Measurements from ENCODE around the gene RBCK1. TPM values are rescaled to one million over a fixed set of nuclear protein-coding genes. Genes with fewer than 3 reads are reported as not detected.
"Not testable (repeated sequence)": the region's sequence is repeated elsewhere in the genome, so short reads cannot be mapped to it uniquely, and the experiment has no call there.

The RBCK1 gene
- total RNA-seq, 1 donor from 2014 or later = 97.6 TPM

DNA sequence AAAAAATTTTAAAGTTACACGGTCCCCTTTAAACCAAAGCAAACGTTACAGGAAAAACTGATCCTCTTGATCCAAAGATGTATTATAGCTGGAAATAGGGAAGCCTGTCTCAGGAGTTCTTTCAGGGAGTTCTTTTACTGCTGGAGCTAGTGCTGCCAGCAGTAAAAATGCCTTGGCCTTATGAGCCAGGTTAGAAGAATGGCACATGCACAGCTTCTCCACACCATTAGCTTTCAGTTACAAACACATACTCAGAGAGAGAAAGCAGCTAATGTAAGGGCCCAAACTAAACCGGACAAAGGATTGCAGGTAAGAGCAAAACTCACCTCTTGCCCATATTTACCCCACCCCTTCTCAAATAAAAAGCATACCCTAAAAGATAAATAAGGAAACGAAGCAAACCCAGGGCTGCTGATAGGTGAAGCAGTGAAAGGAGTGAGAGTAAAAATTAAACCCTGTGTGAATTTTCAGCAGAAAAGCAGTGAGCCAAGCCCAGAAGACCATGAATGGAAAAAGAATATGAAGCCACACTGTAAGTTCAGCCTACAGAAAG lies 35.2 kb downstream of the RBCK1 start:
- no peaks in the 10 kb centered on the region for H3K27me3 Mint-ChIP-seq (ENCODE audit: unreplicated experiment)
- no peaks in the 10 kb centered on the region for H3K9me3 Mint-ChIP-seq (ENCODE audit: unreplicated experiment)
- DNase-seq = no peak
- no peak overlapping the region for H3K4me3 Mint-ChIP-seq (ENCODE audit: unreplicated experiment)
- peaks cover 4% of the 10 kb centered on the region for H3K36me3 Mint-ChIP-seq (ENCODE audit: unreplicated experiment)
- TF ChIP-seq, protein P1, sequence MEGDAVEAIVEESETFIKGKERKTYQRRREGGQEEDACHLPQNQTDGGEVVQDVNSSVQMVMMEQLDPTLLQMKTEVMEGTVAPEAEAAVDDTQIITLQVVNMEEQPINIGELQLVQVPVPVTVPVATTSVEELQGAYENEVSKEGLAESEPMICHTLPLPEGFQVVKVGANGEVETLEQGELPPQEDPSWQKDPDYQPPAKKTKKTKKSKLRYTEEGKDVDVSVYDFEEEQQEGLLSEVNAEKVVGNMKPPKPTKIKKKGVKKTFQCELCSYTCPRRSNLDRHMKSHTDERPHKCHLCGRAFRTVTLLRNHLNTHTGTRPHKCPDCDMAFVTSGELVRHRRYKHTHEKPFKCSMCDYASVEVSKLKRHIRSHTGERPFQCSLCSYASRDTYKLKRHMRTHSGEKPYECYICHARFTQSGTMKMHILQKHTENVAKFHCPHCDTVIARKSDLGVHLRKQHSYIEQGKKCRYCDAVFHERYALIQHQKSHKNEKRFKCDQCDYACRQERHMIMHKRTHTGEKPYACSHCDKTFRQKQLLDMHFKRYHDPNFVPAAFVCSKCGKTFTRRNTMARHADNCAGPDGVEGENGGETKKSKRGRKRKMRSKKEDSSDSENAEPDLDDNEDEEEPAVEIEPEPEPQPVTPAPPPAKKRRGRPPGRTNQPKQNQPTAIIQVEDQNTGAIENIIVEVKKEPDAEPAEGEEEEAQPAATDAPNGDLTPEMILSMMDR (IDR thresholded peaks at IDR 0.05; ENCODE audit: partially characterized antibody, unreplicated experiment) = no peak
- H3K27ac Mint-ChIP-seq (ENCODE audit: unreplicated experiment) = no peak overlapping the region
- H3K4me1 Mint-ChIP-seq (ENCODE audit: low read depth, unreplicated experiment) = peaks cover 6% of the 10 kb centered on the region

DNA sequence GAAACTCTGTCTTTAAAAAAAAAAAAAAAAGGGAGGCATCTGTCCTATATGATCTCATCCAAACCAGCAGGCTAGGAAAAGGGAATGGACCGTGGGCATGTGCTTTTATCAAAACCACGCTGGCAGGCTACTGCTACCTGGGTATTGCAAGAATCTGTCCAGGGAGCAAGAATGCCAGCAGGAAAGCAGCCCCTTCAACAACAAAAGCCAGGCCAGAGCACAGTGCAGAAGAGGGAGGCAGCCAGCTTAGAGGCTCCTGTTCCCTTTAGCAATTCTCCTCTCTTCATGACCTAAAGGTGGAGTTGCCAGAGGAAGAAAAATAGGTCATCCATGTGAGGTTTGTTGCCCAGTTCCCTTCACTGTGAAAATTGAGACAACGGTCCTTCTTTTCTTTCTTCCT lies 36.0 kb downstream of the RBCK1 start:
- Mint-ChIP-seq H3K4me1 (ENCODE audit: low read depth, unreplicated experiment) (peaks cover 6% of the 10 kb centered on the region), H3K27me3 (ENCODE audit: unreplicated experiment) (no peaks in the 10 kb centered on the region), H3K4me3 (ENCODE audit: unreplicated experiment) (no peak overlapping the region), H3K36me3 (ENCODE audit: unreplicated experiment) (peaks cover 4% of the 10 kb centered on the region), H3K27ac (ENCODE audit: unreplicated experiment) (peak overlapping the region; percentile 36), H3K9me3 (ENCODE audit: unreplicated experiment) (no peaks in the 10 kb centered on the region)
- no peak for DNase-seq
- TF ChIP-seq, protein P1 (IDR thresholded peaks at IDR 0.05; ENCODE audit: partially characterized antibody, unreplicated experiment) = no peak

DNA sequence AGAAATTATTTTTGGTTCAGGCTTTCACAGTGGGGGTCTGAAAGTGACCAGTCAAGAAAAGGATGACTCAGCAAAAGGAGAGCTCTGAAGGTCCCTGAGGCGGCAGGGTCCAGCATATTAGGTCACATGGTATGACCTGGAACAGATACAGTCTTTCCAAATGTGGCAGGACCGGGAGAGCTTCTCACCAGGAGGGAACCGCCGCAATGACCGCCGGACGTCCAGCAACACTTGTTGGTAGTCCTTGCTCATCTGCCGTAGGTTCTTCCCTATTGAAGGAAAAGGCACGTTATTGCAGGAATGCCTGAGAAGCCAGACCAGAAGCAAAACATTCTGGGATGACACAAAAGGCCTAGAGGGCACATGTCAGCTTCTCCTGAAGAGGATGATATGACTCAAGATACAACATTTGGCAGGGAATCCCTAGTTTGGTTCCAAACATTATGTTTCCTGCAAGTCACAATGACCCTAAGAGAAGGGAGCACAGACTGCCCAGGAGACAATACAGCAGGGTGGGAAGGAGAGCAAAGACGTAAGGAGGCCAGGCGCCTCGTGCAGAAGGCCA lies 36.8 kb downstream of the RBCK1 start:
- Mint-ChIP-seq H3K27ac (ENCODE audit: unreplicated experiment) (peak overlapping the region; percentile 24), H3K9me3 (ENCODE audit: unreplicated experiment) (no peaks in the 10 kb centered on the region), H3K4me1 (ENCODE audit: low read depth, unreplicated experiment) (peaks cover 6% of the 10 kb centered on the region), H3K27me3 (ENCODE audit: unreplicated experiment) (no peaks in the 10 kb centered on the region), H3K36me3 (ENCODE audit: unreplicated experiment) (peaks cover 4% of the 10 kb centered on the region), H3K4me3 (ENCODE audit: unreplicated experiment) (peak overlapping the region; percentile 4)
- no peak for DNase-seq
- TF ChIP-seq, protein P1 (IDR thresholded peaks at IDR 0.05; ENCODE audit: partially characterized antibody, unreplicated experiment) = no peak

DNA sequence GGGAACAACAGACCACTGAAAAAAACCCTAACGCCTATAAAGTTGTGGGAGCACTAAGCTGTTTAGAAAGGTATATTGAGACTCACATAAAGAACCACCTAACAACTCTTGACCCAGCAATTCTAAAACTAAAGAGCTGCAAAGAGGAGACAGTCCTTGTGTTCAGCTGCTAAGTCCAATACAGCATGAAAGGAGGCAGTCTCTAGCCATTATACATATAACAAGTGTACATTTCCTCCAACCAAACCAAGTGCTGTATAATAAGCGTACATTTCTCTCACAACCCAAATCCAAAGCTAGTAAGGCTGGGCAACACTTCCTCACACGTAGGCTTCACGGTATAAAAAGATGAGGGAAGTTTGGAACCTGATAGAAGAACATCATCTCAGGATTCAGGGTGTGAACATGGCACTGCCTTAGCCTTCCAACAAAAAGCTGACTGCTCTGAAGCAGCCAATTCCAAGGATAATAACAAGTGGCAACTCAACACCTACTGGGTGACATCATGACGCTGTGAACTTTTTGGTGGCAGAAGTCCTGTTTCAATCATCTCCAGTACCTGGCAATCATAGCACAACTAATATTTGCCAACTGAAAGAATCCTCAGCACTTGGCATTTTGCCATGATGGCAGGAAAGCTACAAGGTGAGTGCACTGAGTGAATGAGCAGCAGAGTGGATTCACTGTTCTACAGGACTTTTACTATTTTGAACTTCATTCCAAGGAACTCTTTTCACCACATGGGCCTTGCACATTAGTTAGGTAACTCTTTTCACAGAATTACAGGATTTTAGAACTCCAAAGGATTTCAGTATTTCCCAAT lies 37.6 kb downstream of the RBCK1 start:
- TF ChIP-seq, protein P1 (IDR thresholded peaks at IDR 0.05; ENCODE audit: partially characterized antibody, unreplicated experiment) = no peak
- Mint-ChIP-seq H3K27me3 (ENCODE audit: unreplicated experiment) (no peaks in the 10 kb centered on the region), H3K4me1 (ENCODE audit: low read depth, unreplicated experiment) (peaks cover 6% of the 10 kb centered on the region), H3K36me3 (ENCODE audit: unreplicated experiment) (peaks cover 4% of the 10 kb centered on the region), H3K4me3 (ENCODE audit: unreplicated experiment) (no peak overlapping the region), H3K27ac (ENCODE audit: unreplicated experiment) (no peak overlapping the region), H3K9me3 (ENCODE audit: unreplicated experiment) (no peaks in the 10 kb centered on the region)
- no peak for DNase-seq

DNA sequence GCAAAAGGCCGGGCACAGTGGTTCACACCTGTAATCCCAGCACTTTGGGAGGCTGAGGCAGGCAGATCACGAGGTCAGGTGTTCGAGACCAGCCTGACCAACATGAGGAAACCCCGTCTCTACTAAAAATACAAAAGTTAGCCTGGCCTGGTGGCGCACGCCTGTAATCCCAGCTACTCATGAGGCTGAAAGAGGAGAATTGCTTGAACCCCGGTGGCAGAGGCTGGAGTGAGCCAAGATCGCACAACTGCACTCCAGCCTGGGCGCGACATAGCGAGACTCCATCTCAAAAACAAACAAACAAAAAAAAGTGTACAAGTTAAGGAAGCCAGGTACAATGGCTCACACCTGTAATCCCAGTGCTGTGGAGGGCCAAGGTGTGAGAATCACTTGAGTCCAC lies 43.9 kb downstream of the RBCK1 start:
- not testable (repeated sequence) for H3K4me3 Mint-ChIP-seq (ENCODE audit: unreplicated experiment); DNase-seq; H3K27me3 Mint-ChIP-seq (ENCODE audit: unreplicated experiment); H3K9me3 Mint-ChIP-seq (ENCODE audit: unreplicated experiment); H3K36me3 Mint-ChIP-seq (ENCODE audit: unreplicated experiment); H3K27ac Mint-ChIP-seq (ENCODE audit: unreplicated experiment); H3K4me1 Mint-ChIP-seq (ENCODE audit: low read depth, unreplicated experiment)

Data from glutamatergic neuron (in vitro differentiated cells).